ENCODE data around the gene PTP4A2. TPM values are rescaled to one million over a fixed set of nuclear protein-coding genes. Genes with fewer than 3 reads are reported as not detected.

PTP4A2 gene
- total and polyA plus RNA-seq, 12 donors, result 51.8 to 371 (median 177) TPM

DNA sequence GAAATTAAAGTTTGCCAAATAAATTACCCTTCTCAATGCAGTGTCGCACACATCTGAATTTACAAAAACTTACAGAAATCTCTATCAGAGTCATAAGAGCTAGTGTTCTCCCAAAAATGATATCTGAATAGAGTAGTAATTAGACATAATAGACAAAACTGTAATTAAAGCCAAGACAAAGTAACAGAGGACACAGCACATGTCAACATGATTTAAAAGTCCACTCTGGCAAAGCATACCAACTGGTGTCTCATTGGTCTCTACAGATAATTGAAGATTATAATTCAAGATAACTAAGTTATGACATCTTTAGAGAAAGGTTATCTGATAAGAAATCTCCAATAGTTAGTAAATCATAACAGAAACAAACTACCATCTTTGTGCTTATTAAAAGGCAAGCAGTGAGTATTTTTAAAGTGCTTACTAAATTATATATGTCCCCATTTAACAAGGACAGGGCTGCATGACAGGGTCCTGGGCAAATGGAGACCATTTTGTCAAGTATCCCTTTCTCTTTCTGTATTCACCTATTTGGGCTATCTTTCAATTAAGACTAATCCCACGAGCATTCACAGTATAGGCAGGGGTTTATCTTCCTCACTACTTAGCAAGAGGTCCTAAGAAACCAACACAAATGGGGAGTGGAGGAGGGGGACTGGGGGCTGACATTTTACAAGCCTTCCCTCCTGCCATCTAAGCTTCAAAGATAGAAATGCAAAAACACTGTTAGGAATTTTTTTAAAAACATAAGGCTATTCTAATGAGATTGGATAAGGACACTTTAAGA is 26.0 kb downstream of the PTP4A2 start:
- no peak for DNase-seq
- H3K9me3 ChIP-seq (replicated peaks in 1 of 3), result no peaks in the 10 kb centered on the region
- intact Hi-C loops (cut with DNase I), result no loop called here
- H3K27ac ChIP-seq, result no peak overlapping the region
- no peaks in the 10 kb centered on the region for H3K27me3 ChIP-seq
- peaks cover 11 to 38% of the 10 kb centered on the region in 2 donors for H3K4me1 ChIP-seq (replicated peaks in 1 of 2)
- peaks cover 0 to 59% of the 10 kb centered on the region in 2 donors for H3K36me3 ChIP-seq (replicated peaks in 1 of 2)
- no peak for TF ChIP-seq POLR2A (IDR thresholded peaks at IDR 0.05)
- TF ChIP-seq, protein P1, sequence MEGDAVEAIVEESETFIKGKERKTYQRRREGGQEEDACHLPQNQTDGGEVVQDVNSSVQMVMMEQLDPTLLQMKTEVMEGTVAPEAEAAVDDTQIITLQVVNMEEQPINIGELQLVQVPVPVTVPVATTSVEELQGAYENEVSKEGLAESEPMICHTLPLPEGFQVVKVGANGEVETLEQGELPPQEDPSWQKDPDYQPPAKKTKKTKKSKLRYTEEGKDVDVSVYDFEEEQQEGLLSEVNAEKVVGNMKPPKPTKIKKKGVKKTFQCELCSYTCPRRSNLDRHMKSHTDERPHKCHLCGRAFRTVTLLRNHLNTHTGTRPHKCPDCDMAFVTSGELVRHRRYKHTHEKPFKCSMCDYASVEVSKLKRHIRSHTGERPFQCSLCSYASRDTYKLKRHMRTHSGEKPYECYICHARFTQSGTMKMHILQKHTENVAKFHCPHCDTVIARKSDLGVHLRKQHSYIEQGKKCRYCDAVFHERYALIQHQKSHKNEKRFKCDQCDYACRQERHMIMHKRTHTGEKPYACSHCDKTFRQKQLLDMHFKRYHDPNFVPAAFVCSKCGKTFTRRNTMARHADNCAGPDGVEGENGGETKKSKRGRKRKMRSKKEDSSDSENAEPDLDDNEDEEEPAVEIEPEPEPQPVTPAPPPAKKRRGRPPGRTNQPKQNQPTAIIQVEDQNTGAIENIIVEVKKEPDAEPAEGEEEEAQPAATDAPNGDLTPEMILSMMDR (IDR thresholded peaks at IDR 0.05), result no peak
- no peak overlapping the region for H3K4me3 ChIP-seq
- 61 to 75% (median 69%) methylated on average over 2 of the region's 2 CpGs for WGBS, 4 donors

DNA sequence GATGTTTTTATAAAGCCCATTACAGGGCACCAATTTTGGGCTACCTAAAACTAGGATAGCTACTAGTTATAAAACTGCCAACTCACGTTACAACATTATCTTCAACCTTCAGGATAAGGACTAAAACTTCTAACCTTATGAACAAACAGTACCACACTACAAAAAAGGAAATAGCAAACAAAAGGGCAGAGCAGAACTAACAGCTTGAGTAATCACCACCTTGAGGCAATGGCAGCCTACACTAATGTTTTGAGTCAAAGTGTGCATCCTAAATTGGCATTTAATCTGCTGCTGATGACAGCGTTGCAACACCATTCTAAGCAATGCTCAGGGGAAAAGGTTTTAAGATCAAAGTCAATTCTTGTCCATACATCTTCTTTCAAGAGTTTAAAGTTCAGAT is 27.2 kb downstream of the PTP4A2 start:
- H3K27me3 ChIP-seq, result no peaks in the 10 kb centered on the region
- TF ChIP-seq POLR2A (IDR thresholded peaks at IDR 0.05), result no peak
- TF ChIP-seq, protein P1 (IDR thresholded peaks at IDR 0.05), result no peak
- no peak for DNase-seq
- H3K4me3 ChIP-seq, result no peak overlapping the region
- intact Hi-C loops (cut with DNase I), result no loop called here
- peaks cover 0 to 60% of the 10 kb centered on the region in 2 donors for H3K36me3 ChIP-seq (replicated peaks in 1 of 2)
- H3K9me3 ChIP-seq (replicated peaks in 1 of 3), result no peaks in the 10 kb centered on the region
- peaks cover 11 to 38% of the 10 kb centered on the region in 2 donors for H3K4me1 ChIP-seq (replicated peaks in 1 of 2)
- WGBS, 4 donors, result 52 to 65% (median 56%) methylated on average over 2 of the region's 2 CpGs
- H3K27ac ChIP-seq, result no peak overlapping the region

DNA sequence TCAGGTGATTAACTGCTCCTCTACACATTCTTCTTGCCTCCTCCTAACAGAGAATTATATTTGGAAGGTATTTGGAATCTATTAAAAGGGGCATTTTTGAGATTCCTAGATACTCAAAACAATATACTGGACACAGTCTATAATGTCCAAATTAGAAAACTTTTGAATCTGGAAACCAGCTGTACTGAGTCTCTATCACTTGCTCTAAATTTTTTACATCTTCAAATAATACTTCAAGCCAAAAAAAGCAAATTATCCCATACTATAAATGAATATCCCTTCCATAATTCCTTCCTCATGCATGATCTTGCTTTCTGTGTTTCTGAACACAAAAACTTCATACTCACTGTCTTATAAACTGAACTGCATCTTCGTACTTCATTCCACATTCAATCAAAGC is 28.5 kb downstream of the PTP4A2 start:
- no peaks in the 10 kb centered on the region for H3K9me3 ChIP-seq (replicated peaks in 1 of 3)
- H3K4me1 ChIP-seq (replicated peaks in 1 of 2), result peaks cover 10 to 33% of the 10 kb centered on the region in 2 donors
- no peak for DNase-seq
- H3K27me3 ChIP-seq, result no peaks in the 10 kb centered on the region
- H3K36me3 ChIP-seq (replicated peaks in 1 of 2), result peaks cover 0 to 50% of the 10 kb centered on the region in 2 donors
- H3K4me3 ChIP-seq, result no peak overlapping the region
- TF ChIP-seq, protein P1 (IDR thresholded peaks at IDR 0.05), result no peak
- no peak for TF ChIP-seq POLR2A (IDR thresholded peaks at IDR 0.05)
- H3K27ac ChIP-seq, result no peak overlapping the region
- intact Hi-C loops (cut with DNase I), result no loop called here
- WGBS, 4 donors, result 80 to 98% (median 91%) methylated on average over 1 of the region's 1 CpG

DNA sequence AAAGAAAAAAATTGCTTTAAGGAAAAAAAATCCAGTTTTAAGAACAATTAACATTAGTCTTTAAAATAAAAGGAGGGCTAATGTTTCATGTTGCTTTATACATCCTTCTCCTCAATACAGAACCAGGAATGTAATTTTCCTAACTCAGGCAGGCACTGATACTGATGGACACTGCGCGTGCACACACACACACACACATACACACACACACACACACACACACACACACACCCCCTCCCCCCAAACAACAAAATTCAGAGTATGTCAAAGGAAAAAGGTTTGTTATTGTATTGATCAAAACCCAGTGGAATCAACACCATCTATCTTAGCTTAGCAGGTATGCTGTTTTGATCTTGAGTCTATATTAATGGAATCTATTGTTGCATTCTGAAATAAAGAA is 31.6 kb downstream of the PTP4A2 start:
- TF ChIP-seq, protein P1 (IDR thresholded peaks at IDR 0.05), result no peak
- TF ChIP-seq POLR2A (IDR thresholded peaks at IDR 0.05), result no peak
- H3K4me1 ChIP-seq (replicated peaks in 1 of 2), result peaks cover 0 to 21% of the 10 kb centered on the region in 2 donors
- H3K4me3 ChIP-seq, result no peak overlapping the region
- WGBS, 4 donors, result 93 to 100% (median 98%) methylated on average over 2 of the region's 2 CpGs
- no peak overlapping the region for H3K27ac ChIP-seq
- H3K36me3 ChIP-seq (replicated peaks in 1 of 2), result peaks cover 0 to 42% of the 10 kb centered on the region in 2 donors
- DNase-seq, result no peak
- H3K27me3 ChIP-seq, result no peaks in the 10 kb centered on the region
- intact Hi-C loops (cut with DNase I), result no loop called here
- no peaks in the 10 kb centered on the region for H3K9me3 ChIP-seq (replicated peaks in 1 of 3)

Data from adrenal gland (tissue), 12 donors.